ENCODE results near the gene DYNC1LI1. TPM values are rescaled to one million over a fixed set of nuclear protein-coding genes. Genes with fewer than 3 reads are reported as not detected.

The DYNC1LI1 gene
- total RNA-seq, 2 experiments from 2014 or later = 35.3 to 36.1 TPM

- CTCF ChIA-PET = interaction anchor here (0.7 kb wide), 1 partner anchor 11 kb away, joined by 3 read pairs; no protein-coding TSS in a partner anchor
These were observed 71.7 kb downstream of the DYNC1LI1 start for GRCh38 chr3:32498992-32499391.

GRCh38 chr3:32498252-32498651 is 72.4 kb downstream of the DYNC1LI1 start:
- ChIA-PET CTCF (interaction anchor here (0.7 kb wide), 1 partner anchor 12 kb away, joined by 3 read pairs; no protein-coding TSS in a partner anchor), POLR2A (no interaction called here)

More at GRCh38 chr3:32498992-32499391, 71.7 kb downstream of the DYNC1LI1 start:
- POLR2A ChIA-PET = interaction anchor here (0.7 kb wide), 1 partner anchor 31 kb away, joined by 4 read pairs; no protein-coding TSS in a partner anchor

DNA sequence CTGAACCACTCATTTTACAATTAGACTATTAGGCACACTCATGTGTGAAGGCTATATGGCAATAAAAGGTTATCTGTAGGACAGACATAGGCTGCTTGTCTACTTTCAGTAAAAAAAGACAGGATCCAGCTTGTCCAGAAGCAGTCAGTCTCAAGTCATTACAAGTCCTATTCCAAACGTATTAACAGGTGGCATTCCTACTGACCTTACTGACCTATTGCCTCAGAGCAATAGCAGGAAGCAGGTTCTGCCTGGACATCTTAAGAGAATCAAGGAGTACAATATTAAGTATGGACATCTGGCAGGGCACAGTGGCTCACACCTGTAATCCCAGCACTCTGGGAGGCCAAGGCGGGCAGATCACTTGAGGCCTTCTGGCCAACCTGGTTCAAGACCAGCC is 75.0 kb downstream of the DYNC1LI1 start:
- ChIA-PET POLR2A (no interaction called here), CTCF (no interaction called here)

DNA sequence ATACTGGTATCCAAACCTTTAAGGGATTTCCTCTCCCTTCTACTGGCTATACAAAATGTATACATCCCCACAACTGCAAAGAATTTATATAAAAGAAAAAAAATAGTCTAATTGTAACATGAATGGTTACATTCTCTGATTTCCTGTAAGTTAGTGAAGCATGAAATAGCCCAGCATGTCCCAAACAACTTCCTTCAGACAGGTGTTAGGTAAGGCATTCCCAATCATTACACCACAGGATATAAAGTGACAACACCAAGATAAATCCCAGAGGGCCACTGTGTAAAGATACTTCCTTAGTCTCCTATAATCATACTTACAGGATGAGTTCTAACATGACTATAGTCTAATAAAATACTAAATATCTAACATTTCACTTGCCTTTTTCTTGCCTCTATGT is 75.6 kb downstream of the DYNC1LI1 start:
- CTCF ChIA-PET = no interaction called here
- POLR2A ChIA-PET = interaction anchor here (0.7 kb wide), 1 partner anchor 15 kb away, joined by 4 read pairs; no protein-coding TSS in a partner anchor

- ChIA-PET CTCF (interaction anchor here (0.9 kb wide), 1 partner anchor 159 kb away, joined by 3 read pairs; no protein-coding TSS in a partner anchor), POLR2A (no interaction called here)
These were observed 76.9 kb downstream of the DYNC1LI1 start for GRCh38 chr3:32493437-32494414.

- CTCF ChIA-PET = interaction anchor here (0.9 kb wide), 1 partner anchor 158 kb away, joined by 3 read pairs; no protein-coding TSS in a partner anchor
- POLR2A ChIA-PET = no interaction called here
These were observed 77.8 kb downstream of the DYNC1LI1 start for GRCh38 chr3:32492684-32493436.

DNA sequence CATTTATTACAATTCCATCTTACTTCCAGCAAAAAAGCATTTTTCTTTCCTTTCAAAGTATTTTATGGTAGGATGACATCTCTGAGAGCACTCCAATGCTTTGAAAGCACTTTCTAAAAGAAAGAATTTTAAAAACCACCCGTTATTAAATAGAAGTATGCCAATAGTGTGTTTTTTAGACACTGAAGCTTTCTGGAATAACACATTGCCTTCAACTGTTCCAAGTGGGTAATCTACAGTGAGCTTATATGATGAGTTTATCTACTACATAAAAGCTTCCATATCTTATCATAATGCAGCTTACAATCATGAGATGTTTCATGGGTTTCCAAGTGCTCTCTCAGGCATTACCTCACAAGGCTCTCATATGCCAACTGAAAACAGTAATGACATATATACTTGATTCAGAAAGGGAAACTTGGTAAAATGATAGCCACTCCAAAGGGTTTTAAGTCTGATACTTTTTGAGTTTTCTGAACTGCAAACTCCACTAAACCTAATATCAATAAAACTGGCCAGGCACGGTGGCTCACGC is 82.1 kb downstream of the DYNC1LI1 start:
- CTCF ChIA-PET = interaction anchor here (0.6 to 0.7 kb wide), 2 partner anchors 18 to 36 kb away, joined by 5 to 6 read pairs; no protein-coding TSS in a partner anchor
- POLR2A ChIA-PET = no interaction called here

DNA sequence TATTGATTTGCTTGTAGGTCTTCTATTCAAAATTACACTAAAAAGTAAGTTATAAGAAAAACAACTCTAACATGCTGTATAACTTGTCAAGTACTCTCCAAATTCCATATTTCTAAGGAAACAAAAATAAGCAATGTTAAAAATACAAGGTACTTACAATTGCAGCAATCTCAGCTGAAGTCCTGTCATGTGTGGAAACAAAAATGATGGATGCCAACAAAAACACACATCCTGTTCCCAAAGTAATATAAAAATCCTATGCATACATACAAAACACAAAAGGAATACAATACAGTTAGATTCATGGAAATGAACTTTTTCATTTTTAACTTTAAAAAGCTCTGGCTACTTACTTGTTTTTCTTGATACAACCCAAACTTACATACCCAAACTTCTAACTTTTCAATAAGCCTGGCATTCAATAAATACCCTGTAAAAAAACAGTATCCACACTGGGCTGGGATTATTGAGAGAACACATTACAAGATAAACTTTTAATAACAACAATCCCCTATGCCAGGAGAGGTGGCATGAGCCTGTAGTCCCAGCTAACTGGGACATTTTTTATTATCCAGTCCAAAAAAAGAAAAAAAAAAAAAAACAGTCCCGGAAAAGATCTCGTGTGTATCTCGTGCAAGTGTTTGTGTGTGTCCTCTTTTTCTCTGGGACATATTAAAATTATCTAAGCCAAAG is 82.7 kb downstream of the DYNC1LI1 start:
- ChIA-PET CTCF (no interaction called here), POLR2A (no interaction called here)

GRCh38 chr3:32484436-32484835 is 86.2 kb downstream of the DYNC1LI1 start:
- POLR2A ChIA-PET = no interaction called here
- CTCF ChIA-PET = no interaction called here

DNA sequence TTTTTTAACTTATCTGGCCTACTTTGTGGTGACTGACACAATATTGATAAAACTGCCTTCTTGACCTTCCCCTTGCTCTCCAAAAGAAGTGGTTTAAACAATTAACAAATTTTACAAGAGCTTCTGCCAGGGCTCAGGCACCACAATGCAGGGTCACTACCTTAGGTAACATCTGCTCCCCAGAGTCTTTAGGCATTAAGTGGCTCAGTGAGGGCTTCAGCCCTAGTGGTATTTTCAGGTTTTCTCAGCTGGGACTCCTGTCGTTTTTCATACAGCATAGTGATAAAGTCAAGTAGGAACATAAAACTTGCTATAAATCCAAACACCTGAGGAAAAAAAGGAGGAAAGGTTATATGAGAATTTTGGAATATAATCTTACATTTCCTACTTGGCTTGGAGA is 86.9 kb downstream of the DYNC1LI1 start:
- POLR2A ChIA-PET = no interaction called here
- CTCF ChIA-PET = interaction anchor here (1.8 kb wide), 1 partner anchor 16 kb away, joined by 4 read pairs; no protein-coding TSS in a partner anchor

DNA sequence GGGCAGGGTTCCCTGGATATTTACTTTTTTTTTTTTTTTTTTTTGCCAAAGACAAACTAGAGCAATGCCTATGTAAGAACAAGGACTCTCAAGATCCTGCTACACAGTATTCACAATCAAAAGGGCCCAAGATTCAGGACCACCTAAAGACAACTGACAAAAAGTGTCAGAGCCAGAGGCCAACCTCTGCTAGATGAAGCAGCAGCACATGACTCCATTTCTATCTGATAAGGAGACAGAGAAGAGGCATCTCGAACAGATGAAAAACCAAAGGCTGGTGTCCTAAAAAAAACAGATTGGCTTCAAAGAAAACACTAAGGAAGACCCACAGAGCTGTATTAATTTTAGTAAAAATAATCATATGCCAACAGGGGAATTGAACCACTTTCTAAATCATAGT is 88.0 kb downstream of the DYNC1LI1 start:
- POLR2A ChIA-PET = no interaction called here

DNA sequence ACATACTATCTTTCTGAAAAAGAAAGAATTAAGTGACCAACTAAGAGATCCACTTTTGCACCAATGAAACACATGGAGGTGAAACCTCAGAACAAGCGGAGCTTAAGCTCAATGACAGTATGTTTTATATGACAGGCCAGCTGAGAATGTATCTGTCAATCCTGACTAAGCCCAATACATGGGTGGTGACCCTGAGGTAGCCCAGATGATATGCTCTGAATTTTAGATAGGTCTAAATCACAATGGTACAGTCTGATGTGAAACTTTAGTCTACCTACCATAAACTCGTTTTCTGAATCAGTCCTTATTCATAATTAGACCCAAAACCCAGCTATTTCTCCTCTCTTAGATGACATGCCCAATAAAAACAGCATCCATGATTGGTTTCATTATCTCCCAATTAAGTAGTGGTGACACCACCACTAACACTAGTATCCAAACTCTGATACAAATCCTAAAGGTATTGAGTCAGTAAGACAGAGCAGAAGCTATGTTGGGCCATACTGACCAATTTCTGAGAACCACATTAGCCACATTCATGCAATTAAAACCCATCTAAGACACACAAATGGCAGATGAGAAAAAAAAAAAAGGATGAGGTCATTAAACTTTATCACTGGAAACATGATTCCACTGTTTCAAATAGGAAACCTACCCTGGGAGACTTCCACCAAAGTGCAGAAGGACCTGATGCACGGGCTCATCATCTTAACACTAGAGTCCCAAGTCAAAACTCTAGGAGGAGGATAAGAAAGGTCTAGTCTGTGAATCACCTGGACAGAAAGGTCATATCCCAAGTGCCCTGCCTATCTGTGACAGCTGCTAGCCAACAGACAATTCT is 88.6 kb downstream of the DYNC1LI1 start:
- POLR2A ChIA-PET = no interaction called here

More for the DNA sequence above, 88.0 kb downstream of the DYNC1LI1 start:
- CTCF ChIA-PET = interaction anchor here (0.7 to 1.8 kb wide), 2 partner anchors 15 to 1019 kb away, joined by 3 to 4 read pairs; no protein-coding TSS in a partner anchor

GRCh38 chr3:32480604-32481003 is 90.1 kb downstream of the DYNC1LI1 start:
- POLR2A ChIA-PET = no interaction called here
- CTCF ChIA-PET = interaction anchor here (1.6 to 2.2 kb wide), 2 partner anchors 13 to 105 kb away, joined by 3 to 8 read pairs; no protein-coding TSS in a partner anchor

More for the DNA sequence above, 88.6 kb downstream of the DYNC1LI1 start:
- CTCF ChIA-PET = interaction anchor here (1.8 kb wide), 1 partner anchor 14 kb away, joined by 4 read pairs; no protein-coding TSS in a partner anchor

Other genes starting within 250 kb of the DYNC1LI1 start
- gene CMTM7, start 179.0 kb downstream of the DYNC1LI1 start, total RNA-seq = 10 to 100 TPM; 44.2 to 47.6 TPM
- 10 to 100 TPM; 86.5 to 87.3 TPM for gene CMTM6, start 68.0 kb downstream of the DYNC1LI1 start, total RNA-seq
- gene CNOT10, start 114.3 kb upstream of the DYNC1LI1 start, total RNA-seq = 10 to 100 TPM; 56.4 to 59.4 TPM
- under 1 TPM; 0.04 to 0.06 TPM for gene TRIM71, start 247.1 kb upstream of the DYNC1LI1 start, total RNA-seq